Effector CD8-positive, alpha-beta T cell (primary cell): ENCODE measurements around the gene LNX2.

ENCODE experiments used
- DNase-seq: peaks from one replicate; lab custom pipeline; 2025; lab: John Stamatoyannopoulos, UW
- total RNA-seq, 4 experiments: gene quantifications; one replicate each; lab custom pipeline; 2026; lab: John Stamatoyannopoulos, UW

The LNX2 gene
- total RNA-seq, result 13.5 to 32.3 (median 26.6) reads per million in 4 experiments

GRCh38 chr13:27620377-27621115, at the start of gene LNX2:
Gene LNX2 (minus strand): TSS chr13:27620529. CDS start chr13:27581703, 38,826 bp downstream.
- DNase-seq, result peak; percentile 92

DNA sequence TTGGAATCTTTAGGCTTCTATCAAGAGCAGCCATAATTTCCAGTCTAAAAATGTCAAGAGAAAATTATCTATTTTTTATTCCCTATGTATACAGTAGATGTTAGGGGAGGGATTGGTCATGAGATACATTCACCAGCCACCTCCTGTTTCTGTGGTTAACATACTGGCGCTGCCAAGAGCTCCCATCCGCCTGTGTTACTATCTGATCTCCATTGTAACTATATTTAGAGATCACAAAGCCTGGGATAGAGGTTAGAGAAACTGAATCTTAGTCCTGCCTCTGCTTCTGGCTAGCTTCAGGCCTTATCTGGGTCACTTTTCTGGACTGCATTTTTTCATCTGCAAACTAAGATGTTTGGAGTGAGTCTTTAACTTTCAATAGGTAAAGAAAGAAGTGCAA, 47.6 kb upstream of the LNX2 start:
- no peak for DNase-seq

DNA sequence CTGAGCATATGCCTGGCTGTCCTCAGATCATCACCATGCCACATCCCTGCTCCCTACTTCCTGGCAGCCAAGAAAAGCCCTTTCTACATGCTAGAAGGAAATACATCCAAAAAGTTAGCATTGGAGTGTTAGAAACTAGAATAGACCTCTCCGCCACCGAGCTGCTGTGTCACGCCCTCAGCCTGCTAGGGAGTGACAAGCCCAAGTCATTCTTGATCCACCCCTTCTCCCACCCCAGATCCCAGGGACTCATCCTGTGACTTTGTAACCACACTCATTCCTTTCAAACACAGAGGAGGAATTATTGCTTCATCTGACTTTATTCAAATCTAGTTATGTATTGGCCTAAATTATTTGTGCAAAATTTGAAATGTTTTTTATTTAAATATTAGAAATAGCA, 46.6 kb upstream of the LNX2 start:
- no peak for DNase-seq

GRCh38 chr13:27665761-27666160, 45.4 kb upstream of the LNX2 start:
- no peak for DNase-seq

DNA sequence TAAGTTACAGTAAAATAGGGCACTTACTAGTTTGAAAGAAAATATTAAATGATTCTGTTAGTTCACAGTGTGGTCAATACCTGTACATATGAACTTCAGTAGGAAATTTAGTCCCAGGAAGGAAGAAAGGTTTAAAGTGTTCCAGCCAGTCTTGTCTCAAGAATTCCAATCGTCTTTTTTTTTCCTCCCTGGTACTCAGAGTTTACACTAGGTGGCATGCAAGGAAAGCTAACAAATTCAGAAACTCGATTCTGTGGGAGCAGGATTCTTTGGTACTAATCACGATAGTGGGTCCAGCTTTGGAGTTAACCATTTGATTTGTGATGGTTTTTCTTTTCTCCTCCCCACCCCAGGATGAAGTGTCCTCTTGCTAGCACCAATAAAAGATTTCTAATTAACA, 45.0 kb upstream of the LNX2 start:
- DNase-seq, result no peak

GRCh38 chr13:27663947-27664346, 43.6 kb upstream of the LNX2 start:
- DNase-seq, result no peak

DNA sequence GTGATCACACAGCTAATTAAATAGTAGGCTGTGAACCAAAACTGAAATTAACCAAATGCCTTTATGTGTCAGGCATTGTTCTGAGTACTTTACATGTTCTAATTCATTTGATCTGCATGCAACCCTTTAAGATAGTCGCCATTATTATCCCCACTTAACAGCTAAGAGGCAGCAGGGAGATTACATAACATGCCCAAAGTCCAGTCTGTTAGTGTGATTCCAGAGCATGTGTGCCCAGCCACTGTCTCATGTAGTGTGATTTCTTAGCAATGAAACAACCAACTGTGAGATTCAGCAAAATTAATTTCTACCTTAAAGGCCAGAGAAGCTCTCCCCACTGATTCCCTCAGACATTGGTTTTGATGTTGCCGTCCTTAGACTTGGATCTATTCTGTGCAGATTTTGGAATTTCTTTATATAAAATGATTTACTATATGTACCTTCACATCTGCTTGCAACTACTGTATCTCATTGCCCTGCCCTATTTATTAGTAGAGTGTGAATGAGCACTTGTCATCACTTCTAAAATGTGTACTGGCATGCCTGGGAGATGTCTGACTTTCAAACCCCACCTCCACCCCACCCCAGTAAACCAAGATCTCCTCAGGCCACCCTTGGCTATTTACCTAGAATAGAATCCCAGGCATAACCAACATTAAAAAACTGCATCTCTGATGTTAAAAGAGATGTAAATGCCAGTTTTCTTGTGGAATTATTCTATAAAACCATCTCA, 42.6 kb upstream of the LNX2 start:
- no peak for DNase-seq

DNA sequence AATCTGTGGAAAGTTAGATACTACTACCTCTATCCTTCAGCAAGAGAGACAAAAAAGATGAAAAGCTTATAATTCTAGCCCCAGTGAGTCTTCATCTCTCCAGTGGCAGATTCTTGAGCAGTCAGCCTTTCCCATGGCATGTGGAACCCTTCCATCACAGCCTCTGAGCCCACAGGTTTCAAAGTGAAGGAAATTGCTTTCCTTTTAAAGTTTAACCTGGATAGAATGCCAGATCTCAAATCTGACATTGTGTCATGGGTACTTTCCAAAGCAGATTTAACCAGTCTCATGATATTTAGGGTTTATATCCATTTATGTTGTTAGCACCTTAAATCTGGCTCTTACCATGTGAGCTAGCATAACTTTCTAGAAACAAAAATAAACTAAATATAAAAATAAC, 40.7 kb upstream of the LNX2 start:
- no peak for DNase-seq

DNA sequence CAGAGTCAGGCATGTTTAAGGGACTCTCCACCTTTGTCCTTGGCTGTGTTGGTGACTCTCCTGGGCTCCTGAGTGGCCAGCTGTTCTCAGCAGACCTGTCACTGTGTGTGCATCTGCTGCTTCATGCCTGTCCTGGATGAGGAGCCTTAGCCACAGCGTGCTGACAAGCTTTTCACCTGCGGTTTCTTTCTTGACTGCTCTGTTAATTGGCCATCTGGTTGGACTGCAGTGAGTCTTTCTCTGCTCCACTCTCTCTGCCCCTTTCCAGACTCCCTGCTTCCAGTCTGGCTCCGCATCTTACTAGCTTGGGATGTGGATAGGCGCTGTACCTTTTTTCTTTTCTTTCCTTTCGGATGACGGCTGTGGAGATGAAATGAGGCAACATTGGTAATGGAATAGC, 40.2 kb upstream of the LNX2 start:
- no peak for DNase-seq

GRCh38 chr13:27659145-27659865, 39.0 kb upstream of the LNX2 start:
- DNase-seq, result no peak

GRCh38 chr13:27658546-27658945, 38.2 kb upstream of the LNX2 start:
- no peak for DNase-seq

DNA sequence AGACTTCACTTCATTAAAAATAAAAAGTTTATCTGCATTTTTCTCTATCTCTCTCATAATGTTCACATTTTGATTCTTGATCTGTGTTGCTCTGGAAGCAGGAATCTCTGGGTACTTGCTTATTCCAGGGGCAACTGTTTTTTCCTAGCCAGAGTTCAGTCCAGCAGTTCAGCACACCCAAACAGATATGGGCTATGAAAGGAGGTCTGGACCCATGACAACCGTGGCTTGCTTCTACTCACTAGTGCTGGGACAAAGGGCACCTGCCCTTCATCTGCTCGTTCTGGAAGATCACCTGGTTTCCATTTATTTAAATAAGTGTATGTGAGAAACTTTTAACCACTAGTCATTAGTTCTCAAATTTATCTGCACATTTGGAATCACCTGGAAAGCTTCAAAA, 37.4 kb upstream of the LNX2 start:
- DNase-seq, result no peak

DNA sequence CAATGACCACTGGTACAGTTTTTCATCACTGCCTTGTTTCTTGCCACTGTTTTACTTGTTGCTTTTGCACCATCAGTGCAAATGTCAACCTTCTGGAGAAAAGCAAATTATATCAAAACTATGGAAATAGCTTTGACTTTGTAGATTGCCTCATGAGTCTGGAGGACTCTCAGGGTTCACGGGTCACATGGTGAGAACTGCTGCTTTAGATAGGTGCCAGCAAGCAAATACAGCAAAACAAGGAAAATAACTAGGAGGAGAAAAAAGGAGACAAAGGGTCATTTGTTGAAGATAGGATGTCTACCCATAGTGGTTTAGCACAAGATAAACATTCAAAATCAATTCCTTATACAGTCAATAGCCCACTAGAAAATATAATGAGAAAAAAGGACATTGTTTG, 34.5 kb upstream of the LNX2 start:
- DNase-seq, result no peak

DNA sequence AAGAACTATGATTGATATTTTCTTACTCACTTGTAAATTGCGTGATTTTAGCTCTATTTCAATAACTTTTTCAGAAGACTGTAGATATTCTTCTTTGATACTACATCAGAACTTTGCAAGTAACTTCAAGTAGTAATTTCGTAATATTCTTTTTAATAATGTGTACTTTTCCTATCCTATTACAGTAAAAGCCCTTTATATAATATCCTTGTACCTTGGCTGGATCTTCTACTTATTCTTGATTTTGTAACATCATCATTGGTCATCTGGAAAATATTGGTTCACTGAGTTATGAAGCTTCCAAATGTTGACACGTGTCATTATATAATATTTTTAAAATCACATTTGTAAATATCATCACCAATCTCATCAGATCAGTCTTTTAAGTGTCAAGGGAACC, 33.7 kb upstream of the LNX2 start:
- DNase-seq, result no peak

- DNase-seq, result no peak
Observed at GRCh38 chr13:27650312-27650711, 30.0 kb upstream of the LNX2 start.

GRCh38 chr13:27644302-27644701, 24.0 kb upstream of the LNX2 start:
- DNase-seq, result no peak

DNA sequence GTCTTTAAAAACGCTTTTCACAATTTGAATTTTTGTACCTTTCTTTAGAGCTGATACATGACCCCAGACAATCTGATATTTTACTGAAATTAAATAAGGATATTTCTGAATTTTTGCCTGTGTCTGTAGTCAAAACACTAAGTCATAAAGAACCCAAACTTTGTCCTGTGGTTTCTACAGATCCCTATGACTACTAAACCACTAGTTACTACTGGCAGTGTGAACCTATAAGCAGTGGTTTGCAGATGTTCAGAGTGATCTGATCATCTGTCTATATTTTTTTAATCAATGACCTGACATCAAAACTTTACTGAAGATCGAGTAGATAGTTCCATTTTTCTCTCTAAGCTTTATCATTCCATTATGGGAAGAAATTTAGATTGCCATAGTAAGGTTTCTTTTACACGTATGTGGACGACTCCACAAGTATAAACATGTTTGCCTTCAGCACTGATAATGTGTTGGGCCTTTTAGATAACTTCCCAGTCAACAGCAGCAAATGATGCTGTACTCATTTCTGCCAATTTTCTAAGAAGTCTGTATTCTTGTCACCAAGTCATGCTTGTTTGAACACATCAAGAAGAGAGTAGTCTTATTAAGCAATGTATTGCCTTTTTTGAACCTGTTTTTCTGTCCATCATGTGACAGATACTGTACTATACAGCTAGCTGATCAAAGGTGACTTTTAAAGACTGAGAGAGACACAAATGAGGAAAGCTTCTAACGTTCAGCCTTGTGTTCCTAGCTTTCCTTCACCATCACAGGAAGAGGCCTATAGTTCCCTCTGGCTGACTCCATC, 23.2 kb upstream of the LNX2 start:
- DNase-seq, result no peak

DNA sequence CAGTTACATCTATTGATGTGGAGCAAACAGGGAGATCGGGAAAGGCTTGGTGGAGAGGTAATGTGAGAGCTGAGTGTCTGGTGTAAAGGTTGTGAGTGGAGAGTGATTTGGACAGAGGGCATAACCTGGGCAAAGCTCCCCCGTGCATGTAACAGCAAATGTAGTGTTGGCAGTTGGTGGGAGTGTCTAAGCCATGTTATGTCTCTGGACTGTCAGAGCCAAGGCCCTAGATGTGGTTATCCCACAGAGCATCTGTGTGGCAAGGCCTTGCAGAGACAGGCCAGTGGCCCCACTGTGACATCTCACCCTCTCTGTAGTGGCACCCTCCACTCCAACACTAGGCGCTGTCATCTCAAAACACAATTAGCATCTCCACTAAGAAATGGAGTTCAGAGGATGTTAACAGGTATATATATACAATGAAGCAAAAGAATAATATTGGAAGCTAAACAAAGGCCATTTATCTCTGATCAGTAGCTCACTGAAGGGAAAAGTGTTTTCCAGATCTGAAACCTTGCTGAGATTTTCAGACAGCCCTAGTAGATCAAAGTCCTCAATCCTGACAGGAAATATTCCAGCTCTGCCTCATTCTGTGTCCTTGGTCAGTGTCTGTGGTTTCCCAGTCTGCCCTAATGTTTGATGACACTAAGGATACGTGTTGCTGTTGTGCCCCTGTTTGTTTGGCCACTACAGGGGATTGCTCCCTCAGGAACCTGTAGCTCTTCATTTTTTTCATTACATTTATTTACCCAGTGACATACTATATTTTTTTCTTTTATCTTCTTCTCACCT, 21.6 kb upstream of the LNX2 start:
- no peak for DNase-seq

- no peak for DNase-seq
Observed at GRCh38 chr13:27639186-27639585, 18.9 kb upstream of the LNX2 start.

GRCh38 chr13:27638521-27638920, 18.2 kb upstream of the LNX2 start:
- DNase-seq, result no peak

- DNase-seq, result no peak
Observed at GRCh38 chr13:27638001-27638400, 17.7 kb upstream of the LNX2 start.
